GM12878 (cell line): ENCODE data around the gene GLUL. TPM values are rescaled to one million over a fixed set of nuclear protein-coding genes. Genes with fewer than 3 reads are reported as not detected.

Source experiments
- ATAC-seq: fragments of 200-7000 bp; cut with Tn5 transposase; 3 replicates; pipeline ENCODE4 v1.9.1; 2020; ENCODE audit warnings: mild to moderate bottlenecking, moderate library complexity
- BruUV-seq: library from RNA; stranded (reverse); fragments of 400-500 nt; replicated peaks from 2 replicates; lab custom pipeline; 2021; lab: Mats Ljungman, UMichigan
- CTCF ChIA-PET: fragments of 300-600 bp; sonication (Branson Sonifier 250); formaldehyde crosslinking; extraction: SDS; loops from one replicate; lab custom pipeline; 2021; ENCODE audit warnings: inconsistent platforms; lab: Yijun Ruan, JAX
- POLR2A ChIA-PET: fragments of 350-600 bp; formaldehyde crosslinking; extraction: SDS; loops from one replicate; lab custom pipeline; 2021; ENCODE audit warnings: inconsistent platforms; lab: Charles Lee
- RAD21 ChIA-PET: fragments of 300-600 bp; sonication (Branson Sonifier 250); formaldehyde crosslinking; loops from one replicate; lab custom pipeline; 2023; ENCODE audit warnings: antibody characterized with exemption; ENCODE audit not compliant: unreplicated experiment; lab: Charles Lee
- SMC1A ChIA-PET: fragments of 300-600 bp; sonication (Branson Sonifier 250); formaldehyde crosslinking; loops from one replicate; lab custom pipeline; 2023; ENCODE audit not compliant: unreplicated experiment, uncharacterized antibody; lab: Charles Lee
- DNase-seq: peaks from one replicate; pipeline ENCODE4 v3.0.0-alpha.2; 2011; ENCODE audit warnings: low read depth, low spot score
- FAIRE-seq: peaks from 3 replicates; lab custom pipeline; 2011; peaks lifted over from hg19 to GRCh38; lab: Jason Lieb, UNC
- H2AFZ ChIP-seq: 2 replicates; pipeline ENCODE4 v1.6.0; 2011; ENCODE audit warnings: low read depth, low read length, control low read depth; ENCODE audit not compliant: control insufficient read depth
- H3K27ac ChIP-seq: 2 replicates; pipeline ENCODE4 v1.5.1; 2011; ENCODE audit warnings: control low read depth; ENCODE audit not compliant: control insufficient read depth, insufficient read depth
- H3K27me3 ChIP-seq, 2 experiments: replicated peaks in 1 of 2; 2 replicates each; pipeline versions ENCODE4 v1.6.0 to v1.6.1; 2011; ENCODE audit warnings: low read length in 1 of 2; ENCODE audit not compliant: control insufficient read depth in 2 of 2, insufficient read depth in 2 of 2
- H3K36me3 ChIP-seq, 2 experiments: 2 replicates each; pipeline ENCODE4 v1.5.1; 2011; ENCODE audit warnings: low read length in 1 of 2; ENCODE audit not compliant: control insufficient read depth in 2 of 2, insufficient read depth in 2 of 2
- H3K4me1 ChIP-seq: 2 replicates; pipeline ENCODE4 v1.6.1; 2011; ENCODE audit warnings: mild to moderate bottlenecking, low read length, moderate library complexity, mixed read lengths; ENCODE audit not compliant: control insufficient read depth, insufficient read depth
- H3K4me2 ChIP-seq: 2 replicates; pipeline ENCODE4 v1.6.0; 2011; ENCODE audit warnings: control low read depth; ENCODE audit not compliant: control insufficient read depth, insufficient read depth
- H3K4me3 ChIP-seq: fragments of 200-600 bp; sonication (generic); 2 replicates; pipeline ENCODE4 v1.5.1; 2016
- H3K79me2 ChIP-seq: 2 replicates; pipeline ENCODE4 v1.6.0; 2011; ENCODE audit warnings: low read length; ENCODE audit not compliant: control insufficient read depth, insufficient read depth
- H3K9ac ChIP-seq: 2 replicates; pipeline ENCODE4 v1.8.0; 2011; ENCODE audit warnings: low read length, control low read depth, mixed read lengths; ENCODE audit not compliant: control insufficient read depth, insufficient read depth
- H3K9me3 ChIP-seq: replicated peaks from 3 replicates; pipeline ENCODE4 v1.5.1; 2011; ENCODE audit warnings: mild to moderate bottlenecking, low read length; ENCODE audit not compliant: control insufficient read depth, insufficient read depth
- H4K20me1 ChIP-seq: 2 replicates; pipeline ENCODE4 v1.6.0; 2011; ENCODE audit not compliant: control insufficient read depth, insufficient read depth
- BRCA1 ChIP-seq: IDR thresholded peaks from 2 replicates; pipeline ENCODE4 v1.6.1; 2011; ENCODE audit warnings: low read depth, low read length, improper control_type of control experiment
- CEBPB ChIP-seq, 2 experiments: fragments of 150-350 bp in 1 of 2; IDR thresholded peaks; 2 replicates each; pipeline ENCODE4 v1.6.1; 2012 to 2014; ENCODE audit warnings: low read depth in 2 of 2, low read length in 2 of 2, borderline replicate concordance in 1 of 2, inconsistent platforms in 1 of 2
- CHD2 ChIP-seq: IDR thresholded peaks from 2 replicates; pipeline ENCODE4 v1.6.1; 2011; ENCODE audit warnings: low read depth, low read length, improper control_type of control experiment, borderline replicate concordance
- ETV6 ChIP-seq, 2 experiments: fragments of 450-650 bp in 1 of 2; IDR thresholded peaks in 1 of 2; conservative IDR thresholded peaks in 1 of 2; 2 replicates each; pipeline ENCODE4 v1.6.1; 2014; ENCODE audit warnings: antibody characterized with exemption in 1 of 2, borderline replicate concordance in 1 of 2, low read depth in 1 of 2, mild to moderate bottlenecking in 1 of 2, moderate library complexity in 1 of 2
- HDAC2 ChIP-seq: fragments of 200-600 bp; sonication (generic); IDR thresholded peaks from 2 replicates; pipeline ENCODE4 v1.6.1; 2017
- JUND ChIP-seq: IDR thresholded peaks from 2 replicates; pipeline ENCODE4 v1.6.1; 2012; ENCODE audit warnings: low read depth, mild to moderate bottlenecking, low read length, improper control_type of control experiment, moderate library complexity
- MTA2 ChIP-seq: fragments of 450-650 bp; IDR thresholded peaks from 2 replicates; pipeline ENCODE4 v1.6.1; 2016; ENCODE audit warnings: low read depth, mild to moderate bottlenecking, moderate library complexity
- PAX5 ChIP-seq: IDR thresholded peaks from 2 replicates; pipeline ENCODE4 v1.6.1; 2011; ENCODE audit warnings: low read depth, low read length, borderline replicate concordance
- PAX8 ChIP-seq: fragments of 450-650 bp; IDR thresholded peaks from 2 replicates; pipeline ENCODE4 v1.6.1; 2017; ENCODE audit warnings: mild to moderate bottlenecking, moderate library complexity
- SIX5 ChIP-seq: IDR thresholded peaks from 2 replicates; pipeline ENCODE4 v1.6.1; 2011; ENCODE audit warnings: mild to moderate bottlenecking, low read depth, low read length, moderate library complexity; ENCODE audit not compliant: severe bottlenecking
- TCF7 ChIP-seq: IDR thresholded peaks from 2 replicates; pipeline ENCODE4 v1.6.1; 2014; ENCODE audit warnings: antibody characterized with exemption, borderline replicate concordance
- WGBS: methylation state at CpG from one replicate; pipeline ENCODE4 v1.1.6; 2016; ENCODE audit warnings: low lambda C conversion rate; ENCODE audit not compliant: insufficient replicate concordance, insufficient coverage; ENCODE audit errors: missing lambda C conversion rate; 5-methylcytosine and 5-hydroxymethylcytosine counted together
- in situ Hi-C: fragments of 300-500 bp; cut with MboI; formaldehyde crosslinking; loops from 9 replicates; pipeline ENCODE4 v1.14.3; 2018; ENCODE audit warnings: mixed read lengths
- intact Hi-C: fragments of 100-400 bp; cut with micrococcal nuclease; formaldehyde crosslinking; loops from one replicate; pipeline ENCODE4 v1.14.2; 2022; ENCODE audit not compliant: unreplicated experiment
- polyA plus RNA-seq, 11 experiments: library from polyadenylated mRNA; depleted of rRNA in 4 of 11; unstranded in 6 of 11; stranded (reverse) in 5 of 11; fragments of >200 nt; fragmentation: Nextera tagmentation in 4 of 11; fragmentation: Illumina TruSeq in 1 of 11; extraction: Ambion mirVana in 4 of 11; extraction: Trizol in 1 of 11; gene quantifications; 1 replicate in 1 of 11; 2 replicates in 10 of 11; pipeline versions ENCODE4 v1.2.1 to v1.2.3, GENCODE V29; 2011 to 2016; ENCODE audit warnings: inconsistent platforms in 2 of 11, missing spikeins in 2 of 11, low read depth in 1 of 11
- total RNA-seq, 4 experiments: library from RNA; depleted of rRNA in 3 of 4; stranded (reverse); fragments of >200 nt in 3 of 4; fragmentation: Illumina TruSeq in 1 of 4; extraction: Trizol in 1 of 4; gene quantifications; 2 replicates each; pipeline versions ENCODE4 v1.2.1 to v1.2.3, GENCODE V29; 2013 to 2021
- TF ChIP-seq, protein P1 (sequence below): fragments of 450-650 bp; IDR thresholded peaks from 2 replicates; pipeline ENCODE4 v1.6.1; 2014; ENCODE audit warnings: mild to moderate bottlenecking
- TF ChIP-seq, protein P2 (sequence below): IDR thresholded peaks from 2 replicates; pipeline ENCODE4 v1.6.1; 2011; ENCODE audit warnings: borderline replicate concordance, low read depth, mild to moderate bottlenecking, moderate library complexity, low read length; ENCODE audit not compliant: insufficient read depth, poor library complexity, severe bottlenecking
- TF ChIP-seq, protein P3 (sequence below): fragments of 450-650 bp; IDR thresholded peaks from 2 replicates; pipeline ENCODE4 v1.6.1; 2018; ENCODE audit warnings: borderline replicate concordance, mild to moderate bottlenecking; ENCODE audit not compliant: partially characterized antibody
- TF ChIP-seq, protein P4 (sequence below): fragments of 450-650 bp; formaldehyde crosslinking; IDR thresholded peaks from 2 replicates; pipeline ENCODE4 v1.4.0; 2022; ENCODE audit warnings: mild to moderate bottlenecking, moderate library complexity

GLUL gene
- total and polyA plus RNA-seq, 10 of the 15 experiments (the other 5 are each of a cell fraction or from before 2014, with no cell fraction given), result 2.3 to 392 (median 164) TPM

DNA sequence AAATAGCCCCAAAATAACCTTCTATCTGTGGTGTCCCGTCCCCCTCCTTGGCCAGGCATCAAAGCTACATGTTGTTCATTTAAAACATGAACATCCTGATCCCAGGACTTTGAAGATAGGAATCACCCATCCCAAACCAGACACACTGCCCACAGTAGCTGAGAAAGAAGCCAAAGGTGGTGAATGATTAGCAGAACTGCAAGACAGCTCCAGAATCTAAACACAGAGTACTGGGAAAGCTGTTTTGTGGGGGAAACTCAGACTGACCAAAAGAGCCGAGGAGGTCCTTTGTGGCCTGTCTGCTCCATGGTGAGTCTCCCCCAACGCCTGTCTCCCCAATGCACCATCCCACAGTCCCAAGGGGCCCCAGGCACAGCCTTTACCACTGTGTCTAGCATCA is 16.1 kb upstream of the GLUL start:
- RAD21 ChIA-PET, result interaction anchor here (1.0 to 1.3 kb wide), 2 partner anchors 264 to 265 kb away, joined by 3 read pairs; no protein-coding TSS in a partner anchor
- FAIRE-seq (no peak), ATAC-seq (no peak), DNase-seq (no peak)
- SMC1A ChIA-PET, result interaction anchor here (0.6 to 1.9 kb wide), 8 partner anchors 11 to 265 kb away, joined by 3 to 8 read pairs (median 4); no protein-coding TSS in a partner anchor
- Histone ChIP-seq H2AFZ (no peak overlapping the region), H3K9me3 (no peaks in the 10 kb centered on the region; the same call in 2 of the 3 replicates), H3K27ac (no peak overlapping the region), H4K20me1 (no peaks in the 10 kb centered on the region), H3K27me3 (no peaks in the 10 kb centered on the region), H3K4me3 (no peak overlapping the region), H3K9ac (no peak overlapping the region), H3K79me2 (no peaks in the 10 kb centered on the region), H3K4me2 (no peak overlapping the region), H3K4me1 (no peaks in the 10 kb centered on the region), H3K36me3 (no peaks in the 10 kb centered on the region)
- CTCF ChIA-PET, result interaction anchor here (1.0 to 2.4 kb wide), 2 partner anchors 11 to 323 kb away, joined by 4 to 18 read pairs; no protein-coding TSS in a partner anchor
- BruUV-seq, result no TSS peak
- WGBS, result 27% methylated on average over 3 of the region's 3 CpGs
- in situ Hi-C loops (no loop called here), intact Hi-C loops (no loop called here)
- POLR2A ChIA-PET, result interaction anchor here (0.5 to 0.7 kb wide), 2 partner anchors 12 to 1035 kb away, joined by 3 read pairs; no protein-coding TSS in a partner anchor
- TF ChIP-seq, protein P1, sequence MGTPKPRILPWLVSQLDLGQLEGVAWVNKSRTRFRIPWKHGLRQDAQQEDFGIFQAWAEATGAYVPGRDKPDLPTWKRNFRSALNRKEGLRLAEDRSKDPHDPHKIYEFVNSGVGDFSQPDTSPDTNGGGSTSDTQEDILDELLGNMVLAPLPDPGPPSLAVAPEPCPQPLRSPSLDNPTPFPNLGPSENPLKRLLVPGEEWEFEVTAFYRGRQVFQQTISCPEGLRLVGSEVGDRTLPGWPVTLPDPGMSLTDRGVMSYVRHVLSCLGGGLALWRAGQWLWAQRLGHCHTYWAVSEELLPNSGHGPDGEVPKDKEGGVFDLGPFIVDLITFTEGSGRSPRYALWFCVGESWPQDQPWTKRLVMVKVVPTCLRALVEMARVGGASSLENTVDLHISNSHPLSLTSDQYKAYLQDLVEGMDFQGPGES, result no peak
- TF ChIP-seq, protein P2, sequence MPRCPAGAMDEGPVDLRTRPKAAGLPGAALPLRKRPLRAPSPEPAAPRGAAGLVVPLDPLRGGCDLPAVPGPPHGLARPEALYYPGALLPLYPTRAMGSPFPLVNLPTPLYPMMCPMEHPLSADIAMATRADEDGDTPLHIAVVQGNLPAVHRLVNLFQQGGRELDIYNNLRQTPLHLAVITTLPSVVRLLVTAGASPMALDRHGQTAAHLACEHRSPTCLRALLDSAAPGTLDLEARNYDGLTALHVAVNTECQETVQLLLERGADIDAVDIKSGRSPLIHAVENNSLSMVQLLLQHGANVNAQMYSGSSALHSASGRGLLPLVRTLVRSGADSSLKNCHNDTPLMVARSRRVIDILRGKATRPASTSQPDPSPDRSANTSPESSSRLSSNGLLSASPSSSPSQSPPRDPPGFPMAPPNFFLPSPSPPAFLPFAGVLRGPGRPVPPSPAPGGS, result no peak
- TF ChIP-seq ETV6 (conservative IDR thresholded peaks at IDR 0.05 in 1 of 2, IDR thresholded peaks at IDR 0.05 in 1 of 2; ENCODE audit: borderline replicate concordance in 1 of 2, low read depth in 1 of 2) (no peak), HDAC2 (no peak), PAX5 (no peak), JUND (no peak), CHD2 (no peak), BRCA1 (no peak), CEBPB (IDR thresholded peaks at IDR 0.05; ENCODE audit: borderline replicate concordance in 1 of 2, low read depth in 2 of 2, low read length in 2 of 2) (no peak), TCF7 (no peak), PAX8 (no peak), MTA2 (no peak), SIX5 (no peak)
- TF ChIP-seq, protein P3, sequence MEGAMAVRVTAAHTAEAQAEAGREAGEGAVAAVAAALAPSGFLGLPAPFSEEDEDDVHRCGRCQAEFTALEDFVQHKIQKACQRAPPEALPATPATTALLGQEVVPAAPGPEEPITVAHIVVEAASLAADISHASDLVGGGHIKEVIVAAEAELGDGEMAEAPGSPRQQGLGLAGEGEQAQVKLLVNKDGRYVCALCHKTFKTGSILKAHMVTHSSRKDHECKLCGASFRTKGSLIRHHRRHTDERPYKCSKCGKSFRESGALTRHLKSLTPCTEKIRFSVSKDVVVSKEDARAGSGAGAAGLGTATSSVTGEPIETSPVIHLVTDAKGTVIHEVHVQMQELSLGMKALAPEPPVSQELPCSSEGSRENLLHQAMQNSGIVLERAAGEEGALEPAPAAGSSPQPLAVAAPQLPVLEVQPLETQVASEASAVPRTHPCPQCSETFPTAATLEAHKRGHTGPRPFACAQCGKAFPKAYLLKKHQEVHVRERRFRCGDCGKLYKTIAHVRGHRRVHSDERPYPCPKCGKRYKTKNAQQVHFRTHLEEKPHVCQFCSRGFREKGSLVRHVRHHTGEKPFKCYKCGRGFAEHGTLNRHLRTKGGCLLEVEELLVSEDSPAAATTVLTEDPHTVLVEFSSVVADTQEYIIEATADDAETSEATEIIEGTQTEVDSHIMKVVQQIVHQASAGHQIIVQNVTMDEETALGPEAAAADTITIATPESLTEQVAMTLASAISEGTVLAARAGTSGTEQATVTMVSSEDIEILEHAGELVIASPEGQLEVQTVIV, result no peak
- TF ChIP-seq, protein P4, sequence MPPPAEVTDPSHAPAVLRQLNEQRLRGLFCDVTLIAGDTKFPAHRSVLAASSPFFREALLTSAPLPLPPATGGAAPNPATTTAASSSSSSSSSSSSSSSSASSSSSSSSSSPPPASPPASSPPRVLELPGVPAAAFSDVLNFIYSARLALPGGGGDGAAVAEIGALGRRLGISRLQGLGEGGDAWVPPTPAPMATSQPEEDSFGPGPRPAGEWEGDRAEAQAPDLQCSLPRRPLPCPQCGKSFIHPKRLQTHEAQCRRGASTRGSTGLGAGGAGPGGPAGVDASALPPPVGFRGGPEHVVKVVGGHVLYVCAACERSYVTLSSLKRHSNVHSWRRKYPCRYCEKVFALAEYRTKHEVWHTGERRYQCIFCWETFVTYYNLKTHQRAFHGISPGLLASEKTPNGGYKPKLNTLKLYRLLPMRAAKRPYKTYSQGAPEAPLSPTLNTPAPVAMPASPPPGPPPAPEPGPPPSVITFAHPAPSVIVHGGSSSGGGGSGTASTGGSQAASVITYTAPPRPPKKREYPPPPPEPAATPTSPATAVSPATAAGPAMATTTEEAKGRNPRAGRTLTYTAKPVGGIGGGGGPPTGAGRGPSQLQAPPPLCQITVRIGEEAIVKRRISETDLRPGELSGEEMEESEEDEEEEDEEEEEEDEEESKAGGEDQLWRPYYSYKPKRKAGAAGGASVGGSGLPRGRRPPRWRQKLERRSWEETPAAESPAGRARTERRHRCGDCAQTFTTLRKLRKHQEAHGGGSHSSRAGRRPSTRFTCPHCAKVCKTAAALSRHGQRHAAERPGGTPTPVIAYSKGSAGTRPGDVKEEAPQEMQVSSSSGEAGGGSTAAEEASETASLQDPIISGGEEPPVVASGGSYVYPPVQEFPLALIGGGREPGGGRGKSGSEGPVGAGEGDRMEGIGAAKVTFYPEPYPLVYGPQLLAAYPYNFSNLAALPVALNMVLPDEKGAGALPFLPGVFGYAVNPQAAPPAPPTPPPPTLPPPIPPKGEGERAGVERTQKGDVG, result no peak
